ENCODE results near the gene TYW1.
"Not testable (repeated sequence)": the region's sequence is repeated elsewhere in the genome, so short reads cannot be mapped to it uniquely, and the experiment has no call there.

The TYW1 gene

DNA sequence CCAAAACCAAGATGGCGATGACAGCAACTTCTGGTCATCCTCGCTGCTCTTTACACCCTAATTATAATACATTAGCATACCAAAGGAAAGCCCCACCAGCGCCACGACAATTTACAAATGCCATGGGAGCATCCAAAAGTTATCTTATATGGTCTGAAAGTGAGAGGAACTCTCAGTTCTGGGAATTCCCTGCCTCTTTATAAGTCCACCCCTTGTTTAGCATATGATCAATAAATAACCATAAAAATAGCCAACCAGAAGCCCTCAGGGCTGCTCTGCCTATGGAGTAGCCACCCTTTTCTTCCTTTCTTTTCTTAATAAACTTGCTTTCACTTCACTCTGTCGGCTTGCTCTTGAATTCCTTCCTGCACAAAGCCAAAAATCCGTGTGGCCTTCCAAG, 262.7 kb downstream of the TYW1 start:
- not testable (repeated sequence) for DNase-seq

DNA sequence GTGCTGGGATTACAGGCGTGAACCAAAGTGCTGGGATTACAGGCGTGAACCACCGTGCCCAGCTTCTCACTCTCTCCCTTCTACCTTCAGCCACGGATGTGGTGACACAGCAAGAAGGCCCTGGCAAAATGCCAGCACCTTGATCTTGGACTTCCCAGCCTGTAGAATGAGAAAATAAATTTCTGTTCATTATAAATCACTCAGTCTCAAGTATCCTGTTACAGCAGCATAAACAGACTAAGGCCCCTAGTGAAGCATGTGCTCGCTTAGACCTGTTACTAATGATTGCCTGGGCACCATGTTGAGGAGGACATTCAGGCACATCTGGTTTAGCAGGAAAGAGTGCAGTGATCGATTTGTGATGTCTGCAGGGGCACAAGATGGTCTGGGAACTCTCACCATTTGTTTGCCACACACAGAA, 263.5 kb downstream of the TYW1 start:
- not testable (repeated sequence) for DNase-seq

DNA sequence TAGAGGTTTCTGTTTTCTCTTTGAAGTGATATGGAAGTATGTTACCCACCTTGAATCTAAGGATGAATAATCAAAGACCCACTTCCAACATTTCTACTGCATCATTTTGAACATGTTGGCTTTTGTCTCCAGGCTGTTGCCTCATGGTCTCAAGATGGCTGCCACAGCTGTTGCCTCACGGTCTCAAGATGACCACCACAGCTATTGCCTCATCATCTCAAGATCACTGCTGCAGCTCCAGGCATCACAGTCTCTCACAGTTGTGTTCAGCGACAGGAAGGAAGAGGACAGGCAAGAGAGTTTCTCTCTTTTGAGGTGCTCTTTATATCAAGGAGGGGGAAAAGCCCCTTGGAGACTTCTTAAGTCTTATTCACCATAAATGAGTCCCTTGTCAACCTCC, 267.4 kb downstream of the TYW1 start:
- DNase-seq = not testable (repeated sequence)

DNA sequence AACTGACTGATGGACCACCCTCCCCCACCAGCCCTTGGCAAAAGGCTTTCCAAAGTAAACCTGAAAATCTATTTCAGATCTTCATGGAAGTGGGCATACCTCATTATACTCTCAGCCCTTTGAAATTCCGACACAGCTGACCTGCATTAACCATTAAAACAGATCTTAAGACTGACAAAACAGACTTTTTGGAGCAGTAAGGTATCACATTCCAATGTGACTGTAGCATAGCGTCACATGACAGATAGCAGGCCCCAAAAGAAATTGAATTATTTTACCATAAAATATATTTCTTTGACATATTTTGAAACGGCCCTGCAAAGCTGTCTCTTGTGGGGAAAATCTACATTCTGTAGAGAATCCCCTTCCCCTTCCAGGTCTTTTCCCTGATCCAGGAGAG, 269.4 kb downstream of the TYW1 start:
- DNase-seq = not testable (repeated sequence)

DNA sequence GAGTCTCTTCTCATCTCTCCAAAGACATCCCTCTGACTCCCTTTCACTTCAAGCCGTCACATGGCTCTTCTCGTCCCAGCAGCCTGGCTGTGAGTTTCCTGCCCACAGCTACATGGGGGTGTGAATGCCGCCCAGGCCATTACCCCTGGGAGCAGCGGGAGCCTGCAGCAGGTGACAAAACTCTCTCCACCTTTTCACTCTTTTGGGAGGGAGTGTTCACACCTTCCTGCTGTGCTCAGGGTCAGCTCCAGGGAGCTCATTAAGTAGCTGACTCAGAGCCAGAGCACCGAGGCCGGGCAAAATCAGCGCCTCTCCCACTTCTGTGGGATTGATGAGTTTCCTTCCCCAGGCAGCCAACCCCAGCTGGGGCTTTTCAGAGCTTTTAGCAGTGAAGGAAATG, 271.3 kb downstream of the TYW1 start:
- DNase-seq = no peak

DNA sequence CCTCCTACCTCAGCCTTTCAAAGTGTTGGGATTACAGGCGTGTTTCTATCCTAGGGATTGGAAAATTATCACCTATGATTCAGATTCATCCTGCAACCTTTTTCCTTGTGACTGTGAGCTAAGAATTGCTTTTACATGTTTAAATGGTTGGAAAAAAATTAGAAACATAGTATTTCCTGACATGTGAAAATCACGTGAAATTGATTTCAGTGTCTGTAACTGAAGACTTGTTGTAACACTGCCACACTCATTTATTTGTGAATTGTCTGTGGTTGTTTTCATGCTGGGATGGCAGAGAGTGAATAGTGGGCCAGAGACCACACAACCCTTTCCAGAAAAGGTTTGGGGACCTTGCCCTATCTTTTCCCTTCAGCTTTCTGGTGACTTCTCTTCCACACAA, 273.3 kb downstream of the TYW1 start:
- DNase-seq = not testable (repeated sequence)
